ENCODE measurements around the gene BAZ2B. TPM values are rescaled to one million over a fixed set of nuclear protein-coding genes. Genes with fewer than 3 reads are reported as not detected.

The BAZ2B gene
- total and polyA plus RNA-seq, 2 of the 13 experiments (the other 11 are each of a cell fraction or from before 2014, with no cell fraction given): 14.0 to 15.1 TPM

- TF ChIP-seq BCL3 (CRISPR knock-in tag; IDR thresholded peaks at IDR 0.05) (0 out of 2 replicates have a peak, but pooled peaks have one; percentile 75), ZHX2 (IDR thresholded peaks at IDR 0.05; ENCODE audit: low read depth) (0 out of 2 replicates have a peak, but pooled peaks have one; percentile 32), ZHX2 (CRISPR knock-in tag; IDR thresholded peaks at IDR 0.05; ENCODE audit: borderline replicate concordance) (no peak), ZBTB7A (CRISPR knock-in tag; IDR thresholded peaks at IDR 0.05) (peak; percentile 58; the same call in 1 of the 2 replicates), KLF6 (CRISPR knock-in tag; IDR thresholded peaks at IDR 0.05) (peak; percentile 89; the same call in 1 of the 2 replicates), POLR2G (IDR thresholded peaks at IDR 0.05; ENCODE audit: low read depth, low read length) (peak; percentile 82), ASH2L (IDR thresholded peaks at IDR 0.05; ENCODE audit: insufficient read length, low read depth, low read length) (peak; percentile 93), ZNF777 (CRISPR knock-in tag; IDR thresholded peaks at IDR 0.05) (no peak), SALL1 (CRISPR knock-in tag; IDR thresholded peaks at IDR 0.05) (peak; percentile 84), HOXA7 (CRISPR knock-in tag; IDR thresholded peaks at IDR 0.05) (no peak), SAP130 (CRISPR knock-in tag; IDR thresholded peaks at IDR 0.05; ENCODE audit: low read depth) (peak; percentile 10; the same call in 1 of the 2 replicates), ZNF280B (CRISPR knock-in tag; IDR thresholded peaks at IDR 0.05; ENCODE audit: borderline replicate concordance) (no peak; the same call in 1 of the 2 replicates), MLXIP (CRISPR knock-in tag; IDR thresholded peaks at IDR 0.05; ENCODE audit: borderline replicate concordance) (no peak), CSRNP2 (CRISPR knock-in tag; conservative IDR thresholded peaks at IDR 0.05; ENCODE audit: low read depth) (no peak)
Observed at GRCh38 chr2:159615367-159616285, 722 bp downstream of the BAZ2B start (continued).
